Endothelial cell of umbilical vein (primary cell): ENCODE data around the gene ERMN. TPM values are rescaled to one million over a fixed set of nuclear protein-coding genes. Genes with fewer than 3 reads are reported as not detected.

ENCODE experiments used
- BruUV-seq: library from RNA; stranded (reverse); fragments of 400-500 nt; replicated peaks from 2 replicates; lab custom pipeline; 2021; lab: Mats Ljungman, UMichigan
- CTCF ChIA-PET: fragments of 300-600, 350-600 bp; sonication (Branson Sonifier 250); formaldehyde crosslinking; loops from one replicate; lab custom pipeline; 2021; ENCODE audit warnings: antibody characterized with exemption, inconsistent platforms; lab: Charles Lee
- POLR2A ChIA-PET: fragments of 300-600, 350-600 bp; sonication (Branson Sonifier 250); formaldehyde crosslinking; loops from one replicate; lab custom pipeline; 2021; ENCODE audit warnings: antibody characterized with exemption, inconsistent platforms; lab: Charles Lee
- DNase-seq: peaks from one replicate; pipeline ENCODE4 v3.0.0-alpha.2; 2011; ENCODE audit warnings: low read depth, low spot score
- FAIRE-seq: peaks from 2 replicates; lab custom pipeline; 2011; peaks lifted over from hg19 to GRCh38; lab: Jason Lieb, UNC
- H2AFZ ChIP-seq: 2 replicates; pipeline ENCODE4 v1.6.0; 2012; ENCODE audit warnings: low read depth, low read length, control low read depth, inconsistent platforms
- H3K27ac ChIP-seq: 2 replicates; pipeline ENCODE4 v1.5.1; 2011; ENCODE audit warnings: low read depth, mild to moderate bottlenecking, control low read depth, low read length, moderate library complexity; ENCODE audit not compliant: insufficient read depth
- H3K27me3 ChIP-seq, 2 experiments: 2 replicates each; pipeline versions ENCODE4 v1.6.0 to v1.6.1; 2011; ENCODE audit warnings: low read length in 2 of 2, mixed read lengths in 1 of 2; ENCODE audit not compliant: control insufficient read depth in 2 of 2, insufficient read depth in 2 of 2
- H3K36me3 ChIP-seq, 2 experiments: 2 replicates in 1 of 2; 3 replicates in 1 of 2; pipeline ENCODE4 v1.5.1; 2011; ENCODE audit warnings: low read length in 2 of 2, mild to moderate bottlenecking in 1 of 2, moderate library complexity in 1 of 2; ENCODE audit not compliant: control insufficient read depth in 2 of 2, insufficient read depth in 2 of 2; ENCODE audit errors: extremely low read depth in 1 of 2
- H3K4me1 ChIP-seq: 3 replicates; pipeline ENCODE4 v1.5.1; 2011; ENCODE audit warnings: mild to moderate bottlenecking, low read length; ENCODE audit not compliant: control insufficient read depth, insufficient read depth; ENCODE audit errors: extremely low read depth
- H3K4me2 ChIP-seq: 2 replicates; pipeline ENCODE4 v1.6.1; 2011; ENCODE audit warnings: low read length, control low read depth, mixed read lengths; ENCODE audit not compliant: insufficient read depth
- H3K4me3 ChIP-seq, 3 experiments: fragments of 200-600 bp in 1 of 3; sonication (generic), shearing (Covaris generic) in 1 of 3; replicated peaks in 1 of 3; 2 replicates each; pipeline ENCODE4 v1.5.1; 2011 to 2016; ENCODE audit warnings: control low read depth in 3 of 3, low read length in 3 of 3, mild to moderate bottlenecking in 2 of 3, inconsistent platforms in 1 of 3, low read depth in 1 of 3, moderate library complexity in 1 of 3; ENCODE audit not compliant: insufficient read depth in 1 of 3
- H3K79me2 ChIP-seq: 2 replicates; pipeline ENCODE4 v1.6.0; 2012; ENCODE audit warnings: low read length, inconsistent platforms; ENCODE audit not compliant: control insufficient read depth, insufficient read depth
- H3K9ac ChIP-seq: replicated peaks from 2 replicates; pipeline ENCODE3; 2011; ENCODE audit warnings: low read length, control low read depth; ENCODE audit not compliant: insufficient read depth; ENCODE audit errors: extremely low read depth
- H3K9me1 ChIP-seq: replicated peaks from 3 replicates; pipeline ENCODE4 v1.6.0; 2011; ENCODE audit warnings: mild to moderate bottlenecking, low read length; ENCODE audit not compliant: control insufficient read depth, insufficient read depth; ENCODE audit errors: extremely low read depth
- H3K9me3 ChIP-seq: replicated peaks from 2 replicates; pipeline ENCODE4 v1.5.1; 2012; ENCODE audit warnings: low read length, inconsistent platforms; ENCODE audit not compliant: control insufficient read depth, insufficient read depth
- H4K20me1 ChIP-seq: replicated peaks from 2 replicates; pipeline ENCODE3; 2011; ENCODE audit warnings: mild to moderate bottlenecking, low read length; ENCODE audit not compliant: control insufficient read depth, insufficient read depth; ENCODE audit errors: extremely low read depth
- CTCF ChIP-seq, 2 donors: IDR thresholded peaks; 1 replicate in 1 of 2; 2 replicates in 1 of 2; pipeline ENCODE4 v1.5.1; 2011; ENCODE audit warnings: low read length in 2 of 2, mild to moderate bottlenecking in 2 of 2, moderate library complexity in 2 of 2, control low read depth in 1 of 2, inconsistent platforms in 1 of 2, low read depth in 1 of 2; ENCODE audit not compliant: insufficient read depth in 1 of 2; ENCODE audit errors: extremely low read depth in 1 of 2
- EZH2 ChIP-seq: IDR thresholded peaks from 2 replicates; pipeline ENCODE4 v1.6.1; 2012; ENCODE audit warnings: borderline replicate concordance, low read depth, mild to moderate bottlenecking, moderate library complexity, low read length, inconsistent platforms; ENCODE audit not compliant: severe bottlenecking
- FOS ChIP-seq: IDR thresholded peaks from 2 replicates; pipeline ENCODE4 v1.6.1; 2011; ENCODE audit warnings: mild to moderate bottlenecking, low read length, moderate library complexity, borderline replicate concordance; ENCODE audit not compliant: insufficient read depth
- GATA2 ChIP-seq: IDR thresholded peaks from 2 replicates; pipeline ENCODE4 v1.7.0; 2011; ENCODE audit warnings: low read depth, mild to moderate bottlenecking, moderate library complexity, mixed read lengths, low read length; ENCODE audit not compliant: insufficient read length, insufficient read depth
- JUN ChIP-seq: IDR thresholded peaks from 2 replicates; pipeline ENCODE4 v1.6.1; 2011; ENCODE audit warnings: borderline replicate concordance, low read depth; ENCODE audit not compliant: insufficient read length, insufficient read depth
- MAX ChIP-seq: IDR thresholded peaks from 2 replicates; pipeline ENCODE4 v1.6.1; 2011; ENCODE audit not compliant: insufficient read depth, insufficient read length
- MYC ChIP-seq: IDR thresholded peaks from one replicate; pipeline ENCODE4 v1.6.1; 2011; ENCODE audit warnings: mild to moderate bottlenecking, low read depth, low read length
- POLR2AphosphoS5 ChIP-seq: IDR thresholded peaks from 2 replicates; pipeline ENCODE4 v1.6.1; 2012; ENCODE audit warnings: low read depth, mild to moderate bottlenecking, control low read depth, low read length, moderate library complexity; ENCODE audit not compliant: insufficient read depth
- dilution Hi-C: fragments of 300-500 bp; cut with MboI; formaldehyde crosslinking; loops from one replicate; pipeline ENCODE4 v1.15.0; 2019; ENCODE audit warnings: low sequenced_read_pairs; ENCODE audit not compliant: extremely low pct_ligation_motif_present
- intact Hi-C: fragments of 100-400 bp; cut with micrococcal nuclease; formaldehyde crosslinking; loops from one replicate; pipeline ENCODE4 v1.10.0; 2022
- polyA plus RNA-seq, 4 experiments: library from polyadenylated mRNA; depleted of rRNA in 3 of 4; stranded (reverse) in 3 of 4; unstranded in 1 of 4; fragments of >200 nt; gene quantifications; 2 replicates each; pipeline versions ENCODE4 v1.2.1 to v1.2.3, GENCODE V29; 2011 to 2012; ENCODE audit warnings: missing spikeins in 1 of 4
- total RNA-seq: library from RNA; stranded (reverse); gene quantifications from 2 replicates; pipeline ENCODE4 v1.2.3, GENCODE V29; 2021

Gene ERMN
- total and polyA plus RNA-seq, 2 donors (not counting 3 experiments of a cell fraction or from before 2014, with no cell fraction given), result not detected

DNA sequence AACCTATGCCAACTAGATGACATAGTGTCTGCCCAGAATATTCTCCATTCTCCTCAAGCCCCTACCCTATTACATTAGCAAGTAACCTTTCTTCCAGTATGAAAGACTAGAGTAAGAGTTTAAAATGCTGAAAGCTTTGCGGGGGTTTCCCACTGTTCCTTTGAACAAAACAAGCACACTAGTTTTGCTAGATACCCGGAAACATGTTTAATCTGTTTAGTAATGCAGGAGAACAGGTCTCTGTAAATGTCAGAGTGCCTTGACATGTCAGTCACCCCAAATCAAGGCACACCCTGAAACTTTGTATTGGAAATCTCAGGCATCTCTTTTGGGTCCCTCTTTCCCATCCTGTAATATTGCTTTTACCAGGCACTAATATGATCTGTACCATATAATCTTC is 56.6 kb downstream of the ERMN start:
- Histone ChIP-seq H2AFZ (no peak overlapping the region), H3K27me3 (no peaks in the 10 kb centered on the region), H3K9me1 (no peaks in the 10 kb centered on the region), H3K79me2 (no peaks in the 10 kb centered on the region), H3K36me3 (no peaks in the 10 kb centered on the region), H3K9me3 (no peaks in the 10 kb centered on the region), H3K4me2 (no peak overlapping the region), H4K20me1 (no peaks in the 10 kb centered on the region), H3K27ac (no peak overlapping the region), H3K4me3 (no peak overlapping the region), H3K4me1 (no peaks in the 10 kb centered on the region), H3K9ac (no peak overlapping the region)
- ChIA-PET CTCF (no interaction called here), POLR2A (no interaction called here)
- no TSS peak for BruUV-seq
- FAIRE-seq, result no peak
- TF ChIP-seq POLR2AphosphoS5, result no peak
- no peak for TF ChIP-seq MYC
- no peak for TF ChIP-seq GATA2
- TF ChIP-seq EZH2, result no peak
- no peak for TF ChIP-seq JUN
- no peak for TF ChIP-seq FOS
- TF ChIP-seq MAX, result no peak
- TF ChIP-seq CTCF (IDR thresholded peaks at IDR 0.05; ENCODE audit: extremely low read depth in 1 of 2, insufficient read depth in 1 of 2, low read depth in 1 of 2, low read length in 2 of 2), result no peak
- intact Hi-C loops (no loop called here), dilution Hi-C loops (no loop called here)
- DNase-seq, result no peak

Other genes starting within 250 kb of the ERMN start
- gene GALNT5, start 68.1 kb downstream of the ERMN start, total RNA-seq, result not detected in 2 replicates
- not detected in 2 replicates for gene GALNT5, start 68.1 kb downstream of the ERMN start, polyA plus RNA-seq
- gene CYTIP, start 118.3 kb upstream of the ERMN start, total RNA-seq, result not detected in 2 replicates
- not detected in 2 replicates for gene CYTIP, start 118.3 kb upstream of the ERMN start, polyA plus RNA-seq